Activated CD8-positive, alpha-beta memory T cell treated with anti-CD3 and anti-CD28 coated beads, Interleukin-2, amount 10 ng/mL, durations not matched to agents 7 days and 5 days (primary cell): ENCODE results near the gene RAE1. TPM values are rescaled to one million over a fixed set of nuclear protein-coding genes. Genes with fewer than 3 reads are reported as not detected.

Experiments
- ATAC-seq: fragments of 150-1000 bp; cut with Tn5 transposase; one replicate; pipeline ENCODE4 v1.10.0; 2021; ENCODE audit warnings: moderate library complexity
- CTCF ChIA-PET: fragments of 350-600 bp; sonication (Branson Sonifier 250); formaldehyde crosslinking; loops from one replicate; lab custom pipeline; 2021; ENCODE audit warnings: antibody characterized with exemption; lab: Charles Lee
- DNase-seq: peaks from one replicate; pipeline ENCODE4 v3.0.0-alpha.2; 2020
- H3K27ac Mint-ChIP-seq: one replicate; pipeline ENCODE4 v1.8.0; 2021; ENCODE audit warnings: mild to moderate bottlenecking, mixed read lengths
- H3K27me3 Mint-ChIP-seq: one replicate; pipeline ENCODE4 v1.8.0; 2021; ENCODE audit warnings: mixed read lengths
- H3K36me3 Mint-ChIP-seq: one replicate; pipeline ENCODE4 v1.8.0; 2021; ENCODE audit warnings: mild to moderate bottlenecking, mixed read lengths
- H3K4me1 Mint-ChIP-seq: one replicate; pipeline ENCODE4 v1.8.0; 2021; ENCODE audit warnings: mixed read lengths
- H3K4me3 Mint-ChIP-seq: one replicate; pipeline ENCODE4 v1.8.0; 2021; ENCODE audit warnings: mild to moderate bottlenecking, moderate library complexity, mixed read lengths
- H3K9me3 Mint-ChIP-seq: one replicate; pipeline ENCODE4 v1.8.0; 2022; ENCODE audit warnings: low read depth, mixed read lengths
- total RNA-seq, 2 experiments: library from RNA; stranded (reverse); gene quantifications; one replicate each; pipeline ENCODE4 v1.2.3, GENCODE V29; 2021

RAE1 gene
- total RNA-seq, 2 experiments from 2014 or later = 31.4 to 37.5 TPM

DNA sequence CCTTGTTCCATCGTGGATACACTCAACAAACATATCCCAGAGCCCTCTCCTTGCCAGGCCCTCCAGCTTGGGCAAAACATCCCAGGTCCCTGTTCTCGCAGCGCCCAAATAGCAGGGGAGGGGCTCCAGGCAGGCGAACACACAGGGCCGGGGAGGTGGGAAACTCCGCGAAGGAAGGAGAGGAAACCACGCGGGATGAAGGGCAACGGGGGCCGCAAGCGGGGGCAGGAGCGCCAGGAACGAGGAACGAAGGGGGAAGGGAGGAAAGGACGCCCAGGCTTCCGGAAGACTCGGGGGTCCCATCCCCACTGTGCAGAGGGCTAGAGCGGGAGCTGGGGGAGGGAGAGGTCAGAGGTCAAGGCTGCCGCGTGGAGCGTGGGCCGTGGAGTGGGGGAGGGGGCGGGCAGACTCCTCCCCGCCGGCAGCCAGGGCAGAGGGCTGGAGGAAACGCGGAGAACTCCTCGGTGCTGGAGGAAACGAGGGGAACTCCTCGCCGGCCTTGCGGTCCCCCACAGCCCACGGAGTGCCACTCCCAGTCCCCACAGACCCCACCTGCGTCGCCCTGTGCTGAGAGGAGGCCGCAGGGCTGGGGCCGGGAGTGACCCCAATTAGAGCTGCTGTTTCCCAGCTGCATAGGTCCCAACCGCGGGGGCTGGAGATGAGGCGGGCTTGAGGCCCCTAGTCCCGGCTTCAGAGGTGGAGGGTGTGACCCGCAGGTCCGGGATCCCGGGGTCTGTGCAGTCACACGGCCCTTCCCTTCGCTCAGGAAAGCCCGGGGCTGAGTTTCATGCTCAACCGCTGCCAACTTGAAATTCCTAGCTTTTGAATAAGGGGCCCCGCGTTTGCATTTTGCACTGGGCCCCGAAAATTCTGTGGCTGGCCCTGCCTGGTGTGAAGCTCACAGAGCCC lies 38.9 kb downstream of the RAE1 start:
- Mint-ChIP-seq H3K27ac (peak overlapping the region; percentile 93), H3K4me3 (peak overlapping the region; percentile 71), H3K4me1 (peaks cover 34% of the 10 kb centered on the region), H3K36me3 (peaks cover 26% of the 10 kb centered on the region), H3K9me3 (no peaks in the 10 kb centered on the region), H3K27me3 (no peaks in the 10 kb centered on the region)
- DNase-seq = peak; percentile 75
- CTCF ChIA-PET = interaction anchor here (0.6 to 3.9 kb wide), 15 partner anchors 8 to 230 kb away, joined by 3 to 20 read pairs (median 4); partner anchors contain the start of gene ZBP1
- no peak for ATAC-seq

DNA sequence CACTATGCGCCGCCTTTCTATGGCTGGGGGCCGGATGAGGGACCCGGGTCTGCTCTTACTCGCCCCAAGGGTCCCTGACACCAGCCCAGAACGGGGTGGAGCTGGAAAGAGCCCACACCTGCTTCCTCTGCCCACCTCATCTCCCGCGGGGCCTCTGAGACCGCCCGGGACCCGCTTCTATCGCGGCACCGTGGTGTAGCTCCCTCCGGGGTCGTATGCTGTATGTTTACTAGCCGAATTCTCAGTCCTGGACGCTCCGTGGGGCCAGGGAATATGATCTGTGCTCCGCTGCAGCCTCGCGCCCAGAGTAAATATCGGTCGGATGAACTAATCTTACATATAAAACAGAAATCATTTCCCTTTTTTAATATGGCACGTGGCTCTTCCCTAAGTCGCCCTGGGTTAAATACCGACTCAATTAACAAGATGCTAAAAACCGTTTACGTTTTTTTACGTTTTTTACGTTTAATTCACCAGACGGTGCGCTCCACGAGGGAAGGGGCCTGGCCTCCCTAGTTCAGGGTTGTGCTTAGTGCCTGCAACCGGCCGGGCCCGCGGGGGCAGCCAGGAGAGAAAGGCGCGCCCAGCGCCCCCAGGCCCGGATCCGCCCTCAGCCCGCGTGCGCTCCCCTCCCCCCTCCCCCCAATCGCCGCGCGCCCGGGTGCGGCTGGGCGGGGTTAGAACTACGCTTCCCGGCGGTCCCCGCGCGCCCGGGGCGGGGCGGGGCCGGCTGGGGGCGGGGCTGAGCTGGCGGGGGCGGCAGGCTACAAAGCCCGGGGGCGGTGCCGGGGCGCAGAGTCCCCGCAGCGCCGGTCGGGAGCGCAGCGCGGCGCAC lies 39.8 kb downstream of the RAE1 start, which contains the start of gene RBM38:
TSS of gene RBM38 (plus strand) at position 793 of the 835 bp plus-strand sequence. CDS start 186 bp downstream, outside the sequence.
- peaks cover 40% of the 10 kb centered on the region for H3K4me1 Mint-ChIP-seq
- CTCF ChIA-PET = interaction anchor here (1.0 to 3.9 kb wide), 11 partner anchors 8 to 229 kb away, joined by 3 to 20 read pairs (median 10); partner anchors contain the start of gene ZBP1
- DNase-seq (peak; percentile 84), ATAC-seq (peak; percentile 69)
- peak within 1 kb of the TSS; percentile 78 for H3K4me3 Mint-ChIP-seq
- H3K27ac Mint-ChIP-seq = peak within 1 kb of the TSS; percentile 93
- no peaks in the 10 kb centered on the region for H3K9me3 Mint-ChIP-seq
- no peaks in the 10 kb centered on the region for H3K27me3 Mint-ChIP-seq
- H3K36me3 Mint-ChIP-seq = peaks cover 33% of the 10 kb centered on the region

DNA sequence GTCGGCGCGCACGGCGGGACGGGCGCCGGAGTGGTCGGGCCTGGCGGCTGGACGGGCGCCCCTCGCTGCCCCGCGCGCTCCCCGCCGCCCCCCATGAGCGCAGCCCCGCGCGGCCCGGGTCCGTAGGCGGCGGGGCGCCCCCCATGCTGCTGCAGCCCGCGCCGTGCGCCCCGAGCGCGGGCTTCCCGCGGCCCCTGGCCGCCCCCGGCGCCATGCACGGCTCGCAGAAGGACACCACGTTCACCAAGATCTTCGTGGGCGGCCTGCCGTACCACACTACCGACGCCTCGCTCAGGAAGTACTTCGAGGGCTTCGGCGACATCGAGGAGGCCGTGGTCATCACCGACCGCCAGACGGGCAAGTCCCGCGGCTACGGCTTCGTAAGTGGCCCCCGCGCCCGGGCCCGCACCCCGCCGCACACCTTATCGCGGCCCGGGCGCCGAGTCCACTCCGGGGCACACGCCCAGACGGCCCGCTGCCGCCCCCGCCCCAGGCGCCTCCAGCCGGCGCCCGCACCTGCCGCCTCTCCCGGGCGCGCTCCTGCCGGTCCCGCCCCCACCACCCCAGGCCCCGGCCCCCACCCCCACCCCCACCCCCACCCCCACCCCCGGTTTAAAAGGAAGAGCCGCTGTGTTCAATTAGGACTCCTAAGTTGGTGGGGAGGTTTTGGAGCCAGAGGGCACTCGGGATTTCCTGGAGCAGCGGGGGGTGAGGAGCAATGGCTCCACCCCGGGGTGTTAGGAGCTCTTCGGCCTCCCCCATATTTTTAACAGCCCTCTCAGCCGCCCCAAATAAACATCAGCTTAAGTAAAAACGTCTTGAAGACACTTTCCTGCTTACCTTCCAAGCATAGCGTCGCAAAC lies 40.6 kb downstream of the RAE1 start:
- Mint-ChIP-seq H3K4me1 (peaks cover 47% of the 10 kb centered on the region), H3K4me3 (peak overlapping the region; percentile 78), H3K27me3 (no peaks in the 10 kb centered on the region), H3K9me3 (no peaks in the 10 kb centered on the region), H3K36me3 (peaks cover 40% of the 10 kb centered on the region), H3K27ac (peak overlapping the region; percentile 90)
- DNase-seq (peak; percentile 58), ATAC-seq (peak; percentile 5)
- CTCF ChIA-PET = interaction anchor here (0.7 to 3.9 kb wide), 11 partner anchors 10 to 228 kb away, joined by 3 to 24 read pairs (median 7); partner anchors contain the start of gene ZBP1

DNA sequence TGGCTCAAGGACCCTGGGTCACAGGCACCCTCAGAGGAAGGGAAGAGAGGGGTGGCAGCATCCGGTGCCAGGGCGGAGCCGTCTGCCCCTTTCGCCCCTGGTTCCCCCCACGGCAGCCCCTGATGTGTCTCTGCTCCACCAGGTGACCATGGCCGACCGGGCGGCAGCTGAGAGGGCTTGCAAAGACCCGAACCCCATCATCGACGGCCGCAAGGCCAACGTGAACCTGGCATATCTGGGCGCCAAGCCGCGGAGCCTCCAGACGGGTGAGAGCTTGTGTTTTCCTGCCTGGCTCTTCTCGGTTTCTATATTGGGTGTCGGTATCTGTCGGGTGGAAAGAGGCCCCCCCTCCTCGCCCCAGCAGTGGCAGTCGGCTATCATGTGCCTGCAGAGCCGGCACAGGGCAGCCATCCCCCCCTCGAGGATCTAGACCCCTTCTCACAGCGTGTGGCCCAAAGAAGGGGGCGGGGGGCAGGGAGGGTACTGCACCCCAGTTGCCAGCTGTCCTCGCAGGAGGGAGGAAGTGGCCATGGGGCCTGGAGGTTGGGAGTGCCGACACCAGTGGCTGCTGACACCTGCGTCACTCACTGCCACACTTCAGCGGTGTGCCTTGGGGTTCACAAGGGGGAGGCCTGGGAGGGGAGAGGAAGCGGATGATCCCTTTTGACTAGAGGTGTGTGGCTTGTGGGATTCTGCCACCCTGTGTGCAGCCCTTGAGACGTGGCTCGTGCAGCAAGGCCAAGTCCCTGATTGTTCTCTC lies 41.6 kb downstream of the RAE1 start:
- CTCF ChIA-PET = interaction anchor here (0.8 to 3.9 kb wide), 8 partner anchors 9 to 227 kb away, joined by 3 to 24 read pairs (median 6); partner anchors contain the start of gene ZBP1
- Mint-ChIP-seq H3K4me3 (peak overlapping the region; percentile 78), H3K27ac (peak overlapping the region; percentile 90), H3K4me1 (peaks cover 57% of the 10 kb centered on the region), H3K9me3 (no peaks in the 10 kb centered on the region), H3K27me3 (no peaks in the 10 kb centered on the region), H3K36me3 (peaks cover 50% of the 10 kb centered on the region)
- peak; percentile 96 for DNase-seq
- ATAC-seq = peak; percentile 51

DNA sequence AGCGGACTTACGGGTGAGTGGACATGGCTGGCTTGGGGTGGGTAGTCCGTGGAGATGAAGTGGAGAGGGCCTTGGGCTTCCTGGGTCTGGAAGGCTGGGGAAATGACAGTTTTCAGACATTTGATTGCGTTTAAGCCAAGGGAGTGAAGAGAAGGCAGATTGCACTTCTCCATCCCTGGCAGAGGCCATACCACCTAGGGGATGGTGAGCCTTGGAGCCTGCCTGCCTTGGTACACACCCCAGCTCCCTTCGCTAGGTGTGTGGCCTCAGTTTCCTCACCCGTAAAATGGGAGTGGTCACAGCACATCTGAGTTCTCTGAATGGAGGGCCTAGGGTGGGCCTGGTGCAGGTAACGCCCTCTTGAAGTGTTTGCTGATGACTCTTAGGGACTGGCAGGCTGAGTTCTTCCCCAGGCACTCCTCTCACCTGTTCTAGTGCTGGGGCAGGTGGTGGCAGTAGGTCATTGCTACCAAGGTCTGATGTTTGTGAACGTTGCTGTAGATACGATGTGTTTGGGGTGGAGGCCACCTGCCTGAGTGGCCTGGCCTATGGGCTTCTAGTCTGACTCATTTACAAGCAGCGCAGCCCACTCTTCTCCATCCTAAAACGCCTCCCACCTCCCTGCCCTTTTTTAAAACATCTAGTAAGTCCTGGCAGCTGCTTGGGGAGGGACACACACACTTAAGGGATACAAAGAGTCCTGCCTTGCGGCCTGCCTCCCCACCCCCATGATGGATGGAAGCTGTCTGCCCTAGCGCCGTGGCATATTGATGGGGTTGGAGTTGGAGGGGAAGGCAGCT lies 42.5 kb downstream of the RAE1 start:
- peak overlapping the region; percentile 78 for H3K4me3 Mint-ChIP-seq
- CTCF ChIA-PET = interaction anchor here (0.8 to 3.9 kb wide), 6 partner anchors 8 to 226 kb away, joined by 3 to 24 read pairs (median 6); partner anchors contain the start of gene ZBP1
- ATAC-seq (no peak), DNase-seq (no peak)
- no peaks in the 10 kb centered on the region for H3K9me3 Mint-ChIP-seq
- H3K4me1 Mint-ChIP-seq = peaks cover 64% of the 10 kb centered on the region
- peaks cover 55% of the 10 kb centered on the region for H3K36me3 Mint-ChIP-seq
- H3K27ac Mint-ChIP-seq = peak overlapping the region; percentile 90
- H3K27me3 Mint-ChIP-seq = no peaks in the 10 kb centered on the region

DNA sequence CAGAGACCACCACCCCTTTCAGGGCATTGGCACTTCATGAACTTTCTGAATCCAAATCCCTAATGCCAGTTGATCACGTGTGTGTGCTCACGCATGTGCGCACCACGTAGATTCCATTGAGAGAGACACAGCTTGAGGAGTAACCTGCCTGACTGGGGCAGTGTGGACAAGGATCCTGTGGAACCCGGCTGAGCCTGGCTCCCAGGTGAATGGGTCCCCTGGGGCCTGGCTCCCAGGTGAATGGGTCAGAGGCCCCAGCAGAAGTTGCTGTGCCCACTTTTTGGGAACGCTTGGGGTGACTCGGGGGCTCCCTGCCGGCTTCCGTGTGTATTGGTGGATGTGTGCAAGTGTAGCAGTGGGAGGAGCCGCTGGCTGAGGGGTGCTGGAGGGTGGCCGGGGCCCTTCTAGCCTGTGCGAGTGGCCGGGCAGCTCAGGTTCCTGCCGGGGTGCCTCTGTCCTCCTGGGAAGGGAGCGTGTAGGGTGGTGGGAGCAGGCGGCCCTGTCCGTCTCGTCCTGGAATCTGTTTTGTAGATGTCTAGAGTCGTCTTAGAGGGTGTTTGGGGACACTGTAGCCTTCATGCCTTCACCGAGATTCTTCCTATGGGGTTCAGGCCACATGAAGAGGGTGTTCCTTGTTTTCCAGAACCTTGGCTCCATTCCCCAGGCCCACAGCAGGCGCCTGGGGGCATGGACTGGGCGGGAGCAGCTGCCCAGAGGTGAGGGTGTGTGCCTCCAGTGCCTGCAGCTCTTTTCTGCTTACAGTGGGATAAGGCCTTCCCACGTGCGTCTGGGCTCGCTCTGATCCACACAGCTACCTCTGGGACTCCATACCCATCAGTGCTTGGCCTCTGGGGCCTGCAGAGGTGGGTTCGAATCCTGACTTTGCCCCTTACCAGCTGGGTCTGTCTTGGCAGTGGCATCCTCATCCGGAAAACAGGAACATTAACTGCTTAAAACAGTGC lies 43.3 kb downstream of the RAE1 start:
- H3K4me1 Mint-ChIP-seq = peaks cover 71% of the 10 kb centered on the region
- H3K9me3 Mint-ChIP-seq = no peaks in the 10 kb centered on the region
- peak overlapping the region; percentile 78 for H3K4me3 Mint-ChIP-seq
- H3K27ac Mint-ChIP-seq = no peak overlapping the region
- peaks cover 63% of the 10 kb centered on the region for H3K36me3 Mint-ChIP-seq
- ATAC-seq (no peak), DNase-seq (no peak)
- CTCF ChIA-PET = interaction anchor here (1.0 kb wide), 1 partner anchor 104 kb away, joined by 3 read pairs; no protein-coding TSS in a partner anchor
- H3K27me3 Mint-ChIP-seq = no peaks in the 10 kb centered on the region

DNA sequence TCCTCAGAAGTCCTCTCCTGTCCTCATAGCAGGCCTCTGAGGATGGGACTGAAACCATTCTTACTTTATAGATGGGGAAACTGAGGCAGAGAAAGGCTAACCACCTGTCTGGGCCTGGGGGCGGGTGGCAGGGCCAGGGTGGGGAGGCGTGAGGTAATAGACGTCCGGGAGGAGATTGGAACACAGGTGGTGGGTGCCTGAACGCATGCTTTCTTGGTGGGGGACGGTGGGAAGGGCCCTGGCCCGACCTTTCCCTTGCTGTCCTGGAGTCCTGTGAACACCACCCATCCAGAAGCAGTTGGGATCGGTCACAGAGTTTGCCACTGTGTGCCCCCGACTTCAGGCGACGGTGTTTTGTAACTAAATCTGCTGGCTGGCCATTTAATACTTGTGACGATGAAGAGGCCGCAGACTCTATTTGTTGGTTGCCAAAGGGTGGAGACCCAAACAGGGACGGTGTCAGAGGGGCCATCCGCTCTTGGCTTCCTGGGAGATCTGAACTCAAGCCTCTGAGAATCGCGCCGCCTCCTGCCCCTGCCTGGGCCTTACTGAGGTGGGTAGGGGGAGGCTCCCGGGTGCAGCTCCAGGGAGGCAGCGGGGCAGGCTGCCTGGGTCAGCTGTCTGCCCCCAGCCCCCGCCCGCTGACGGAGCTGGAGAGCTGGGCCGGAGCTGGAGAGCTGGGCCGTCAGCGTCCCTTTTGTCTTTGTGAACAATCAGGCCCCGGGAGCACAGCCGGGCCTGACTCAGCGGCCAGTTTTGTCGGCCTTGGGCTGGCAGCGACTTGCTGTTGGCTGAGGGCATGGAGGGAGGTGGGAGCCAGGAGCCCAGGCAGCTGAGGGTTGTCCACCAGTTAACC lies 44.3 kb downstream of the RAE1 start:
- H3K4me1 Mint-ChIP-seq = peaks cover 73% of the 10 kb centered on the region
- CTCF ChIA-PET = interaction anchor here (1.3 kb wide), 1 partner anchor 17 kb away, joined by 3 read pairs; no protein-coding TSS in a partner anchor
- H3K27me3 Mint-ChIP-seq = no peaks in the 10 kb centered on the region
- ATAC-seq (no peak), DNase-seq (no peak)
- peaks cover 69% of the 10 kb centered on the region for H3K36me3 Mint-ChIP-seq
- H3K27ac Mint-ChIP-seq = no peak overlapping the region
- no peak overlapping the region for H3K4me3 Mint-ChIP-seq
- H3K9me3 Mint-ChIP-seq = no peaks in the 10 kb centered on the region

DNA sequence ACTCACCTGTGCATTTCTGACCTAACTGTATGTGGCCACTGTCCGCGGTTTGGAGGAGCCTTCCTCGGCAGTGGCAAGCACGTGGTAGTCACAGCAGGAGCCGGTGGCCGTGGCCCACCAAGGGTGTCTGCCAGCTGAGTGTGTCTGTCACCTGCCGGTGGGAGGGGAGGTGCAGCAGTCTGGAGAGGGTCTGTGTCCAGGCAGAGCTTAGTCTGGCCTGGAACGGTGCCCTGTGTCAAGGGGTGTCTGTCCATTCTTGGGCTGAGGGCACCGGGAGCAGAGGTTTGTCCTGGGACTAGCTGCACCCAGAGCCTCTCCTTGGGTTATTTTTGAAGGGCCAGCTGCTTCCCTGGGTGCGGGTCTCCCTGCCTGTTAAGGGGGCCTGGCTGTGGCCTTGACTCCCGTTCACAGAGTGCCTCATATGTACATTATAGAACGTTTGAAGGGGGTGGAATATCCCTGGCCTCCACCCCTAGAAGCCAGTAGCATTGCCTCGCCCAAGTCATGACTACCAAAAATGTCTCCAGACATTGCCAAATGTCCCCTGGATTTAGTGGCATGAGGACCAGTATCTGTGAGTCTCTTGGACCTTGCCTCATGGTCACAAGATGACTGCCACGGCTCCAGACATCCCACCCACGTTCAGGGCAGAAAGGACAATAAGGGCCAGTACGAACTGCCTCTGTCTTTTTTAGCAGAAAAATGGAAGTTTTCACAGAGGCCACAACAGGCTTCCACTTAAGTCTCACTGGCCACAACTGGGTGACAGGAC lies 45.3 kb downstream of the RAE1 start:
- CTCF ChIA-PET = interaction anchor here (1.3 kb wide), 2 partner anchors 16 to 44 kb away, joined by 3 read pairs; no protein-coding TSS in a partner anchor
- no peak overlapping the region for H3K4me3 Mint-ChIP-seq
- no peak for DNase-seq

More for the DNA sequence above, 45.3 kb downstream of the RAE1 start:
- Mint-ChIP-seq H3K9me3 (no peaks in the 10 kb centered on the region), H3K36me3 (peaks cover 71% of the 10 kb centered on the region), H3K27ac (no peak overlapping the region), H3K4me1 (peaks cover 78% of the 10 kb centered on the region), H3K27me3 (no peaks in the 10 kb centered on the region)
- no peak for ATAC-seq
